ENCODE data around the gene SRRM5. TPM values are rescaled to one million over a fixed set of nuclear protein-coding genes. Genes with fewer than 3 reads are reported as not detected.
A peak's percentile ranks its signal among the peaks of the same experiment; 100 is the strongest.
"Not testable (repeated sequence)": the region's sequence is repeated elsewhere in the genome, so short reads cannot be mapped to it uniquely, and the experiment has no call there.

SRRM5 gene
- total RNA-seq, 2 donors from 2014 or later: 1.1 to 1.7 TPM

DNA sequence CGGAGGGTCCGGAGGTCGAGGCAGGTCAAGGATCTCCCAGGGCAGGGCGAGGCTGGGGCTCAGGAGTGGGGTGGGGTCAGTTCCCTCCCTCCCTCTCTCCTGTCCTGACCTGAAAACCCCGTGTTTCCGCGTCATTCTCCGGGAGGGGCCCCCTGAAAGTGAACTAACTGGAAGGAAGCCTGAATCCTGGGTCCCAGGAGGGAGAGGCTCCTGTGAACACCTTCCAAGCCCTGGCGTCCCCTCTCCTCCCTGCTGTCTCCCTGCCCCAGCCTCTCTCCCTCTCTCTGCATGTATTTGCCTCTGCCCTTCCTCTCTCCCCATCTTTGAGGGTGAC is 28.5 kb downstream of the SRRM5 start:
- Mint-ChIP-seq H3K4me1 (ENCODE audit: low read depth) (peaks cover 15% of the 10 kb centered on the region), H3K27ac (no peak overlapping the region), H3K27me3 (ENCODE audit: low read depth) (peaks cover 46% of the 10 kb centered on the region), H3K4me3 (peak overlapping the region; percentile 78 to 81), H3K9me3 (no peaks in the 10 kb centered on the region), H3K36me3 (ENCODE audit: insufficient read depth in 2 of 2) (peaks cover 6% of the 10 kb centered on the region in 2 donors)
- no peak for ATAC-seq (replicated peaks in 1 of 2)
- no peak for DNase-seq

- DNase-seq (no peak), ATAC-seq (replicated peaks in 1 of 2) (no peak)
- Mint-ChIP-seq H3K4me3 (peak overlapping the region; percentile 29 to 81), H3K27me3 (ENCODE audit: low read depth) (peaks cover 46% of the 10 kb centered on the region), H3K36me3 (ENCODE audit: insufficient read depth in 2 of 2) (peaks cover 6% of the 10 kb centered on the region in 2 donors), H3K27ac (no peak overlapping the region), H3K4me1 (ENCODE audit: low read depth) (peaks cover 15% of the 10 kb centered on the region), H3K9me3 (no peaks in the 10 kb centered on the region)
Measured at GRCh38 chr19:43641333-43641732, 29.4 kb downstream of the SRRM5 start.

GRCh38 chr19:43642531-43642930 is 30.6 kb downstream of the SRRM5 start:
- Mint-ChIP-seq H3K4me1 (ENCODE audit: low read depth) (peaks cover 15% of the 10 kb centered on the region), H3K36me3 (ENCODE audit: insufficient read depth in 2 of 2) (peaks cover 6% of the 10 kb centered on the region in 2 donors), H3K27me3 (ENCODE audit: low read depth) (peaks cover 38% of the 10 kb centered on the region), H3K9me3 (no peaks in the 10 kb centered on the region), H3K27ac (no peak overlapping the region), H3K4me3 (no peak overlapping the region)
- DNase-seq (no peak), ATAC-seq (replicated peaks in 1 of 2) (no peak)

GRCh38 chr19:43643326-43643725 is 31.4 kb downstream of the SRRM5 start:
- Mint-ChIP-seq H3K9me3 (no peaks in the 10 kb centered on the region), H3K36me3 (ENCODE audit: insufficient read depth in 2 of 2) (peaks cover 6% of the 10 kb centered on the region in 2 donors), H3K4me1 (ENCODE audit: low read depth) (peaks cover 15% of the 10 kb centered on the region), H3K4me3 (no peak overlapping the region), H3K27me3 (ENCODE audit: low read depth) (peaks cover 30% of the 10 kb centered on the region), H3K27ac (no peak overlapping the region)
- ATAC-seq (replicated peaks in 1 of 2) (no peak), DNase-seq (no peak)

DNA sequence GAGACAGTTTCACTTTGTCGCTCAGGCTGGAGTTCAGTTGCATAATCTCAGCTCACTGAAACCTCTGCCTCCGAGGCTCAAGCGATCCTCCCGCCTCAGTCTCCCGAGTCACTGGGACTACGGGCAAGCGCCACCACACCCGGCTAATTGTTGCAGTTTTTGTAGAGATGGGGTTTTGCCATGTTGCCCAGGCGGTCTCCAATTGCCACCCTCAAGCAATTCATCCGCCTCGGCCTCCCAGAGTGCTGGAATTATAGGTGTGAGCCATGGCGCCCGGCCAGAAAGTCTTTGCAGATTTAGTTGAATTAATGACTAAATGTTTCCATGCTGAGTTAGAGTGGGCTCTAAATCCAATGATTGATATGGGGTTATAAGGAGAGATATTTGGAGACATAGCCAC is 32.3 kb downstream of the SRRM5 start:
- Mint-ChIP-seq H3K9me3 (no peaks in the 10 kb centered on the region), H3K4me1 (ENCODE audit: low read depth) (peaks cover 8% of the 10 kb centered on the region), H3K36me3 (ENCODE audit: insufficient read depth in 2 of 2) (peaks cover 2 to 4% of the 10 kb centered on the region in 2 donors), H3K27ac (no peak overlapping the region), H3K27me3 (ENCODE audit: low read depth) (peaks cover 22% of the 10 kb centered on the region), H3K4me3 (no peak overlapping the region)
- DNase-seq: no peak
- ATAC-seq (replicated peaks in 1 of 2): no peak

DNA sequence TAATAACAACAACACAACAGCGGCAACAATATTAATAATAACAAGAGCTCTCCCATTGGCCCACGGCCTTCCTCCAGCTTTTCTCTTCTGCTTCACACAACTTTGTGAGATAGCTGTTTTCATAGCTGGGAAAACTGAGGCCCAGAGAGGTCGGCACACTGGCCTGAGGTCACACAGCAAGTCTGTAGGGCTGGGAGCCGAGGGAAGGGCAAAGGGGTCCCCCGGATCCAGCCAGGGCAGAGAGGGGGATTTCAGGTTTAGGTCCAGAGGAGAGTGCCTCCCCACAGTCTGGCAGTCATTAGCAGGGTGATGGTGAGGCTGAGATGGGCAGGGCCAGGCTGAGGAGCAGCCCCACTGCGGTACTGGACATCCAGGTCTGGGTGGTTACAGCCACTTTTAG is 36.7 kb downstream of the SRRM5 start:
- H3K36me3 Mint-ChIP-seq (ENCODE audit: insufficient read depth in 2 of 2): peaks cover 0 to 2% of the 10 kb centered on the region in 2 donors
- no peak overlapping the region for H3K27ac Mint-ChIP-seq
- no peak overlapping the region for H3K4me3 Mint-ChIP-seq
- DNase-seq (no peak), ATAC-seq (replicated peaks in 1 of 2) (no peak)
- H3K9me3 Mint-ChIP-seq: no peaks in the 10 kb centered on the region
- H3K27me3 Mint-ChIP-seq (ENCODE audit: low read depth): no peaks in the 10 kb centered on the region
- H3K4me1 Mint-ChIP-seq (ENCODE audit: low read depth): no peaks in the 10 kb centered on the region

DNA sequence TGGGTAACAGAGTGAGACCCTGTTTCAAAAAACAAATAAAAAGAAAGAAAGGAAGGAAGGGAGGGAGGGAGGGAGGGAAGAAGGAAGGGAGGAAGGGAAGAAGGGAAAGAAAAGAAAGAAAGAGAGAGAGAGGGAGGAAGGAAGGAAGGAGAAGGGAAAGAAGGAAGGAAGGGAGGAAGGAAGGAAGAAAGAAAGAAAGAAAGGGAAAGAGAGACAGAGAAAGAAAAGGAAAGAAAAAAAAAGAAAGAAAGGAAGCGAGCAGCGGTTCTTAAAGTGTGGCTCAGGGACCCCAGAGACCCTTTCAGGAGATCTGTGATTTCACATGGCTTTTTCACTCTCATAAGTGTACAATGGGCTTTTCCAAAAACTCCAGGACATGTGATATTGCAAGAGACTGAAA is 37.6 kb downstream of the SRRM5 start:
- no peaks in the 10 kb centered on the region for H3K9me3 Mint-ChIP-seq
- no peak overlapping the region for H3K27ac Mint-ChIP-seq
- H3K27me3 Mint-ChIP-seq (ENCODE audit: low read depth): no peaks in the 10 kb centered on the region
- DNase-seq (no peak), ATAC-seq (replicated peaks in 1 of 2) (no peak)
- H3K4me1 Mint-ChIP-seq (ENCODE audit: low read depth): no peaks in the 10 kb centered on the region
- H3K36me3 Mint-ChIP-seq (ENCODE audit: insufficient read depth in 2 of 2): peaks cover 0 to 2% of the 10 kb centered on the region in 2 donors
- no peak overlapping the region for H3K4me3 Mint-ChIP-seq

DNA sequence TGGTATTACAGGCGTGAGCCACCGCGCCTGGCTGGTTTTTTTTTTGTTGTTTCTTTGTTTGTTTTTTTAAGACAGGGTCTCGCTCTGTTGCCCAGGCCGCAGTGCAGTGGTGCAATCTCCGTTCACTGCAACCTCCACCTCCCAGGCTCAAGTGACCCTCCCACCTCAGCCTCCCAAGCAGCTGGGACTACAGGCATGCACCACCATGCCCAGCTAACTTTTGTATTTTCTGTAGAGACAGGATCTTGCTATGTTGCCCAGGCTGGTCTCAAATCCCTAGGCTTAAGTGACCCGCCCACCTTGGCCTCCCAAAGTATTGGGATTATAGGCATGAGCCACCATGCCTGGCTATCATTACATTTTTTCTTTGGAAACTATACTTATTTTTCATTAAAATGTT is 38.4 kb downstream of the SRRM5 start:
- DNase-seq; H3K36me3 Mint-ChIP-seq (ENCODE audit: insufficient read depth in 2 of 2); H3K9me3 Mint-ChIP-seq; H3K27me3 Mint-ChIP-seq (ENCODE audit: low read depth); ATAC-seq (replicated peaks in 1 of 2); H3K4me1 Mint-ChIP-seq (ENCODE audit: low read depth); H3K27ac Mint-ChIP-seq; H3K4me3 Mint-ChIP-seq: not testable (repeated sequence)

- peak in 1 of 2 donors; percentile 34 for ATAC-seq (replicated peaks in 1 of 2)
- H3K27ac Mint-ChIP-seq: no peak overlapping the region
- peaks cover 0 to 5% of the 10 kb centered on the region in 2 donors for H3K36me3 Mint-ChIP-seq (ENCODE audit: insufficient read depth in 2 of 2)
- peak; percentile 37 to 39 for DNase-seq
- no peaks in the 10 kb centered on the region for H3K4me1 Mint-ChIP-seq (ENCODE audit: low read depth)
- H3K27me3 Mint-ChIP-seq (ENCODE audit: low read depth): no peaks in the 10 kb centered on the region
- H3K4me3 Mint-ChIP-seq: no peak overlapping the region
- no peaks in the 10 kb centered on the region for H3K9me3 Mint-ChIP-seq
Measured at GRCh38 chr19:43651758-43652545, 40.1 kb downstream of the SRRM5 start.

DNA sequence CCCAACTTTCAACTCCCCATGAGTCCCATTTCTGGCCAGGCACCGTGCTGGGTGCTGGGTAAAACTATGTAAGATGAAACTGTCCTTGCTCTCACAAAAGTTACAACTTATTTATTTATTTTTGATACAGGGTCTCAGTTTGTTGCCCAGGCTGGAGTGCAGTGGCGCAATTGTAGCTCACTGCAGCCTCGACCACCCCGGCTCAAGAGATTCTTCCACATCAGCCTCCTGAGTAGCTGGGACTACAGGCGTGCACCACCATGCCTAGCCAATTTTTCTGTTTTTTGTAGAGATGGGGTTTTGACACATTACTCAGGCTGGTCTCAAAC is 40.6 kb downstream of the SRRM5 start:
- DNase-seq (no peak), ATAC-seq (replicated peaks in 1 of 2) (no peak)
- Mint-ChIP-seq H3K4me1 (ENCODE audit: low read depth) (no peaks in the 10 kb centered on the region), H3K9me3 (no peaks in the 10 kb centered on the region), H3K27ac (no peak overlapping the region), H3K4me3 (no peak overlapping the region), H3K27me3 (ENCODE audit: low read depth) (no peaks in the 10 kb centered on the region), H3K36me3 (ENCODE audit: insufficient read depth in 2 of 2) (peaks cover 0 to 5% of the 10 kb centered on the region in 2 donors)

DNA sequence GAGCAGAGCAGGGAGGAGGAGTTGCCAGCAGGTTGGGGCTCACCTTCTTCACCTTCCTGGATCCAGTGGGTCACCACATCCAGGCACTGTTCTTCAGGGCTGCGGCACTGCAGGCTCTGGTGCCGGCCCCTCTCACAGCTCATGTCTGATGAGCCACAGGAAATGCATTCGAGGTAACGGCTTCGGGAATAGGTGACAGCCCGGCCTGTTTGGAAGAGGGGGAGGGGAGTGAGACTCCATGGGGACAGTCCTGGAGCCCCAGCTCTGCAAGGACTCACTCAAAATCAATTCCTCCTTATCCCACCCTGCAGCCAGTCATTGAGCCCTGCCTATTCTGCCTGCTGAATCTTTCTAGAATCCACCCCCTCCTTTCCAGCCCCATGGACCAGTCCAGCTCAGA is 44.5 kb downstream of the SRRM5 start:
- Mint-ChIP-seq H3K4me1 (ENCODE audit: low read depth) (no peaks in the 10 kb centered on the region), H3K9me3 (peaks cover 2% of the 10 kb centered on the region in 2 donors), H3K36me3 (ENCODE audit: insufficient read depth in 2 of 2) (peaks cover 2 to 7% of the 10 kb centered on the region in 2 donors), H3K27me3 (ENCODE audit: low read depth) (no peaks in the 10 kb centered on the region), H3K4me3 (no peak overlapping the region), H3K27ac (no peak overlapping the region)
- ATAC-seq (replicated peaks in 1 of 2) (no peak), DNase-seq (no peak)

DNA sequence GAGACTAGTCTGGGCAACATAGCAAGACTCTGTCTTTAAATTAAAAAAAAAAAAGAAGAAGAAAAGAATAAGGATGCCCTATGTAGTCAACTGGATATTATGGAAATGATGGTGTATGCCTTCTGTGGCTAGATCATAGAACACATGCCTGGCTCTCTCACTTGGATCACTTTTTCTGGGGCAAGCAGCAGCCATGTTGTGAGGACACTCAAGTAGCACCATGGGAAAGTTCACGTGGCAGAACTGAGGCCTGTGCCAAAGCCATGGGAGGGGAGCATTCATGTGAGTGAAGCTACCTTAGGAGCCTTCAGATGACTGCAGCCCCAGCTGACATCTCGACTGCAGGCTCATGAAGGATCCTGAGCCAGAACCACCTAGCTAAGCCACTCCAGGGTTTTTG is 46.1 kb downstream of the SRRM5 start:
- ATAC-seq (replicated peaks in 1 of 2): no peak
- peaks cover 2 to 7% of the 10 kb centered on the region in 2 donors for H3K36me3 Mint-ChIP-seq (ENCODE audit: insufficient read depth in 2 of 2)

GRCh38 chr19:43658494-43658893 is 46.6 kb downstream of the SRRM5 start:
- DNase-seq (no peak), ATAC-seq (replicated peaks in 1 of 2) (no peak)
- Mint-ChIP-seq H3K4me3 (no peak overlapping the region), H3K27me3 (ENCODE audit: low read depth) (no peaks in the 10 kb centered on the region), H3K9me3 (peaks cover 2% of the 10 kb centered on the region in 2 donors), H3K27ac (no peak overlapping the region), H3K4me1 (ENCODE audit: low read depth) (peaks cover 2% of the 10 kb centered on the region), H3K36me3 (ENCODE audit: insufficient read depth in 2 of 2) (peaks cover 2 to 5% of the 10 kb centered on the region in 2 donors)

More for the DNA sequence above, 46.1 kb downstream of the SRRM5 start:
- no peak overlapping the region for H3K4me3 Mint-ChIP-seq
- H3K9me3 Mint-ChIP-seq: peaks cover 2% of the 10 kb centered on the region in 2 donors
- no peak for DNase-seq
- H3K27me3 Mint-ChIP-seq (ENCODE audit: low read depth): no peaks in the 10 kb centered on the region
- no peaks in the 10 kb centered on the region for H3K4me1 Mint-ChIP-seq (ENCODE audit: low read depth)
- H3K27ac Mint-ChIP-seq: no peak overlapping the region
